Left lobe of liver (tissue), 2 donors: ENCODE measurements around the gene LEAP2. TPM values are rescaled to one million over a fixed set of nuclear protein-coding genes. Genes with fewer than 3 reads are reported as not detected.

ENCODE experiments used
- ATAC-seq: fragments of 200-7000 bp; cut with Tn5 transposase; one replicate; pipeline ENCODE4 v1.9.1; 2020; ENCODE audit warnings: mild to moderate bottlenecking, moderate library complexity
- DNase-seq: peaks from one replicate; pipeline ENCODE4 v3.0.0-alpha.2; 2020; ENCODE audit warnings: low spot score
- total RNA-seq: library from RNA; stranded (reverse); gene quantifications from one replicate; pipeline ENCODE4 v1.2.1, GENCODE V29; 2021
- donor health status: DM: no; HTN: no; CAD: no; lungs with moderate emphysema.
- donor health status: DM: no; HTN: yes; CAD: no.

Gene LEAP2, protein sequence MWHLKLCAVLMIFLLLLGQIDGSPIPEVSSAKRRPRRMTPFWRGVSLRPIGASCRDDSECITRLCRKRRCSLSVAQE
- total RNA-seq: 168 TPM

DNA sequence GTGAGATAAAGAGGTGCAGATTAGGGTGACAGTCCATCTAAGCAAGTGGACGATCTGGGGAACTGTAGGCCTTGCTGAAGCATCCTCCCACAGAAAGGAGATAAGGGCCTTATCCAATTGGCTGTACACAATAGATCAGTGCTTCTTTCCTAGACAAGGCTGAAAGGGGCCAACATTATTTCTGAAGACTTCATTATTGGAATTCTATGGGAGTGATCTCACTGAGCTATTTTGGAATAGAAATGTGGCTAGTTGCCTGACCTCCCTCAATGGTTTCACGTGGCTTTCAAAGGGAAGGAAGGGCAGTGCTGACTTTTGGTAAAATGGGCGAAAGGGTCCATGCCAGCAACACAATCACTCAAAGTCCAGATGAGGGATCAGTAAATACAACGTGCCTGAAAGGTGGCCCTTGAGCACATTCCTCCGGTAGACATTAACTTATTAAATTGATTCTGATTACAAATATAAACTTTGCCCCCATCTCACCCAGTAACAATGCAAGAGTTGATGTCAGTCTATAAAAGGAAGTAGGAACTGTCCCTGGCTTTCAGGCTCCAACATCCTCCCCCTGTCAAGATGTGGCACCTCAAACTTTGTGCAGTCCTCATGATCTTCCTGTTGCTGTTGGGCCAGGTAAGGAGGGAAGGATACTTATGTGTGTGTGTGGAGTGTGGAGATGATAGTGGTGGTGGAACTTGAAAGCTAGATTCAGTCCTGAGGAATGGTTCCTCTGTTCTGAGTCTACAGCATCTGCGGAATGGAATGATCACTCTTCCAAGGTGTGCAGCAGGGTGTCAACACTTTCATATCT lies at the start of gene LEAP2:
LEAP2 (plus strand) TSS at position 550 of the 811 bp plus-strand sequence; CDS start at position 577, 27 bp downstream.
- peak; percentile 69 for ATAC-seq

DNA sequence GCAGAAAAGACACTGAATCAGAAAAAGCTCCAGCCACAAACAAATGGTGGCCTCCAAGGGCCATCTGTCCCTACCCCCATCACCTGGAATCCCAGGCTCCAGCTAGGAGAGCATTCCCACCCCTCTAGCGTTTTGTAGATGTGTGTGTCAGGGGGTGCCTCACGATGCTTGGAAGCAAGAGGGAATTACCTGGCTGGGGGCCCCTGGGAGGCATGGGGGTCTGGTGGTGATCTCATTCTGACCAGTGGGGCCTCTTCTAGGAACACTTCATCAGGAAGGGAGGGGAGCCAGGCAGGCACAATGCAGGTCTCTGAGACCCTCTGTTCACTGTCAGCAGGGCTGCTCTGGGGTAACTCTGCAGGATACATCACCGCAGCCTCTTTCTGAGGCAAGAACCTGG lies 49.0 kb upstream of the LEAP2 start:
- DNase-seq: peak; percentile 30

More for the DNA sequence above, at the start of gene LEAP2:
- peak; percentile 89 for DNase-seq

DNA sequence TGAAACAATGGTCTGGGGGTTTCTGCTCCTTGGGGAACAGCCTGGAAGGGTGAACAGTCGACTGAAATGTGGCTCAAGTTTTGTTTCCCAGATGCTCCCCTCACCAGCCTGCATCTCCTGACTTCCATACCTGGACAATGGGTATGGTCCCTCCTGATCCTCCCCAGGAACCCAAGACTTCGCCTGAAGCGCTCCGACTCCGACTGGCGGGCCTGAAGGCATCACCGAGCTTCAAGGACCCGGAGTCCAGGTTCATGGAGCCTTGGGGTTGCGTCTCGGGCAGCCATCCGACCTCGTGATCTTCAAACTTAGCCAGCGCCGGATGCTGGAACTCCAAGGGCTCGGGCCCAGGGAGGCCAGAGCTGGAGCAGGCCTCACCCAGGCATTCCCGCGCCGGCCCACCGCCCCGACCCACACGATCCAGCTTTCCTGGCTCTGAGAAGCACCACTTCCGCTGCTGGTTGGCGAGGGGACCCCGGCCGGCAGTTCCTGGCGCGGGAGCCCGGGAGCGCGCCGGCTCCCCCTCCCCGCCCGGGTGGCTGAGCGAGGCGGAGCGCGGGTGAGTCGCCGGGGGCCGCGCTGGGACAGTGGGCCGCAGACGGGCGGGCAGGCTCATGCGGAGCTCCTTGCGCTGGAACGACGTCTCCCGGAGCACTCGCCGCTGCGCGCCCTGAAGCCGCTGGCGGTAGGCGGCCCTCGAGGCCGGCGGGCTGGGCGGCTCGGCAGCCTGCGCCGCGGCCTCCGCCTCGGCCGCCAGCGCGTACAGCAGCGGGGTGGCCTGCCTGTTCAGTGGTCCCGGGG lies 48.2 kb upstream of the LEAP2 start:
- ATAC-seq: no peak
- peak; percentile 41 for DNase-seq

More for the DNA sequence above, 49.0 kb upstream of the LEAP2 start:
- no peak for ATAC-seq

DNA sequence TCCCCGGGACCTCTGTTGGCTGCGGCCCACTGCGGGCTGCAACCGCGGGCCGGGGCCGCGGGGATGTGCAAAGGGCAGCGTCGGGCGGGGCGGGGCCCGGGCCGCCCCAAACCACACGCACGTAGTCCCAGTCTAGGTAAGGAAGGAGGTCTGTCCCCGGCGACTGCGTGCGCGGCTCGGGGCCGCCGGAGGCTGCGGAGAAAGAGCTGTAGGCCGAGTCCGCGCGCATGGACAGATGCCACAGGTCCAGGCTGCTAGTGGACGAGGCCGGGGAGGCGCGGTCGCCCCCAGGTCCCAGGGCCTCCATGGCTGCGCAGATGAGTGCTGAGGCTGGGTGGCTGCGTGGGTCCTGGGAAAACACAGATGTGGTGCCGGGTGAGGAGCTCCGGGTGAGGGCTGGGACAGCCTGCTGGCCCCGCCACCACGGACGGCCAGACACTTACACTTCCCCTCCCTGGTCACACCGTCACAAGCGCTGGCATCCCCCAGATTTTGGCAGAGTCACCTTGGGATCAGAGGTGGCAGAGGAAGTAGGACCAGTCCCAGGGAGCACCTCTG lies 47.6 kb upstream of the LEAP2 start:
- ATAC-seq (no peak), DNase-seq (peak; percentile 44)

DNA sequence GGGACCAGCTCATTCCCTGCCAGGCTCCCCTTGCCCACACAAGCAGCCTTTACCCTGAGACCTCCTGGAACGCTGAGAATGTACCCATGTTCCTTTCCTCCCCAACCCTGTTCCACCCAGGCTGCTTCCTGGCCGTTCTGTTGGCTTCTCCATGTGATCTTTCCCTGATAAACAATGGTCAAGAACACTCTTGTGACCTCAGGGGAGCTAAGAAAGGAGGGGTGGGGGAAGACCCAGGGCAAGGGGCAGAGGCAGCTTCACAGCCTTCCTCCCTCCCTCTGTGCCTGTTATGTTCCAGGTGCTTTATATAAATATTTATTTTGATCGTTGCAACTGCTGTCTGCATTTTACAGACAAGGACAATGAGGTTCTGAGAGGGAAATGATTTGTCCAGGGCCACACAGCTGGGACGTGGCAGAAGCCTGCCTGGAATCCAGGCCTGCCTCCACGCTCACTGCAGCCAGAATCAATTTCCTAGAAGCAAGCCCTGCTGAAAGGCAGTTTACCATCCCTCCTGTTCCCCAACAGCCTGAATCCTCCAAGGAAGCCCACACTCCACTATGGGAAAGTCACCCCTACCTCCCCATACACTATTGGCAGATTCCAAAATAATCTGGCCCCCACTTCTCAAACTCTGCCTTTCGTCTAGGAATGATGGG lies 46.9 kb upstream of the LEAP2 start:
- ATAC-seq (no peak), DNase-seq (peak; percentile 38)

DNA sequence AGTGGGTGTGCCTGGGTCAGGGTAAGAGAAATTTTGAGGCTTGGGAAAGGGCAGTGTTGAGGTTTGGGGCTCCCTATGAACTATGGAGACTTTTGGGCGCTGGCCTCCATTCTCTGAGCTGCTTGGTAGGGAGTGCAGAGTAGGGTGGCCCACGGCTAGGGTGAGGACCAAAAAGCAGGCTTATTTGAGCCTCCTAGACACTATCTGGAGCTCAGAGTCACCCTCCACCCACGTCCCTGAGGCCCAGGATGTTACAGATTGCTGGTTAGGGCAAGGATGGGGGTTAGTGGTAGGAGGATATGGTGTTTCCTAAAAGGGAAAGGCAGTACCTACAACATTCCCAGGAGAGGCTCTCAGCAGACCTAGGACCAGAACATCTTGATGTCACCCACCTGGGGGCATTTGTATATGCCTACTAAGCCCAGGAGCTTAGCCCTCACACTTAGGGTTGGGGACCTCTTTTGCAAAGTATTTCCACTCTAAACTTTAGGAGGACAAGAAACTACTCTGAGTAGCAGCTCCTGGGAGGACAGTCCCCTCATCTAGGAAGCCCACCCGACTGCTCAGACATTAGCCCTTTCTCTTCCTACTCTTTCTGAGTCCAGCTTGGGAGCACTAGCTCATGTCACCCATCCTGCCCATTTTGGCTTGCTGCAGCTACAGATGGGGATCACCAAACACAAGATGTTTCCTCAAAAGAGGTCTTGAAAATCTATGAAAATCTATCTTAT lies 45.4 kb upstream of the LEAP2 start:
- peak; percentile 38 for DNase-seq
- no peak for ATAC-seq

DNA sequence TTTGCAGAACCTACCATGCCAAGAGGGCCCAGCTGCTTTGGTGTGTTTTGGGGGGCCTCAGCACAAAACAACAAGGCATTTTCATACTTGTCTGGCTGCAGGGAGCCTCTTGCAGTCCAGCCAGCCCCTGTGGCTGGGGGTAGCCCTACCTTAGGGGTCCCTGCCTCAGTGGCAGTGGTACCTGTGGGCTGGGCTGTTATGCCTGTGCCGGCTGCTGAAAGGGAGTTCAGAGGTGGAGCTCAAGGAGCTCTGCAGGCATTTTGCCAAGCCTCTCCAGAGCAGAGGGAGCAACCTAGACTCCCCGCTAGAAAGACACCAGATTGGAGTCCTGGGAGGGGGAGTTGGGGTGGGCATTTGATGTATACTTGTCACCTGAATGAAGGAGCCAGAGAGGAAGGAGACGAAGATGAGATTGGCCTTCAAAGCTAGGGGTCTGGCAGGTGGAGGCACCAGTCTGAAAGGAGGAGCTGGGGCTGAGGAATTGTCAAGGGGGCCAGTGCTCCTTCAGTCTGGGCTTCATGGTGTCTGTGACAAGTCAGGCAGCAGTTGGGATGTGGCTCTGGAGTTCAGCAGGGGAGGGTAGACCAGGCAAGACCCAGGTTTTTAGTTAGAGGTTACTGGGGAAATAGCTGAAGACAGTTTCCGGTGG lies 44.5 kb upstream of the LEAP2 start:
- ATAC-seq (no peak), DNase-seq (peak; percentile 48)

DNA sequence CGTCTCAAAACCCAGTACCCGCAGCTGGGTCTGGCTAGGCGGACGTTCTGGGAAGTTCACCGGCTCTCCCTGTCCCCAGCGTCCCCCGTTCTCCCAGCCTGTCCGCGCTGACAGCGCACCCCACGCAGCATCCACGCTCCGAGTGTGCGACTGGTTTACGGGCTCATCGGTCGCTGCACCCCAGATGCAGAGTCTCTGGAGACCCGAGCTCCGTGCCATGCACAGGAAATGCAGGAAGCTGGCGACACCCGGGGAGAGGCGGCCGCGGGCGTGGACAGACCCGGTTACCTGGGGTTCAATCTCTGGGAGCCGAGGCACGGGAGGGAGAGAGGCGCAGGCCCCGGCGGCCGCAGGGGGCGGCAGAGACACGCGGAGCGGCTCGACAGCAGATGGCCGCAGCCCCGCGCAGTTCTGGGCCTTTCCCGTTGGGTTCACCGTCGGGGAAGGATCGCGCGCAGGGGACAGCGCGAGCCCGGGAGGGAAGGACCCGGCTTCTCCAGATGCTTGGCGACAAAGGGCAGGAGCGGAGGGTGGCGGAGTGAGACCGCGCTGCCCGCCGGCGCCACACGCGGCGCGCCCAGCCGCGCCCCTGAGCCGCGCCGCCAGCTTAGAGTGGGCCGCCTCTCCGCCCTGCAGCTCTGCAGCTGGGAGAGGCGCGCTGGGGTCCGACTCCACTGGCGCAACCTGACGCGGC lies 43.6 kb upstream of the LEAP2 start:
- DNase-seq (peak; percentile 86), ATAC-seq (peak; percentile 82)

DNA sequence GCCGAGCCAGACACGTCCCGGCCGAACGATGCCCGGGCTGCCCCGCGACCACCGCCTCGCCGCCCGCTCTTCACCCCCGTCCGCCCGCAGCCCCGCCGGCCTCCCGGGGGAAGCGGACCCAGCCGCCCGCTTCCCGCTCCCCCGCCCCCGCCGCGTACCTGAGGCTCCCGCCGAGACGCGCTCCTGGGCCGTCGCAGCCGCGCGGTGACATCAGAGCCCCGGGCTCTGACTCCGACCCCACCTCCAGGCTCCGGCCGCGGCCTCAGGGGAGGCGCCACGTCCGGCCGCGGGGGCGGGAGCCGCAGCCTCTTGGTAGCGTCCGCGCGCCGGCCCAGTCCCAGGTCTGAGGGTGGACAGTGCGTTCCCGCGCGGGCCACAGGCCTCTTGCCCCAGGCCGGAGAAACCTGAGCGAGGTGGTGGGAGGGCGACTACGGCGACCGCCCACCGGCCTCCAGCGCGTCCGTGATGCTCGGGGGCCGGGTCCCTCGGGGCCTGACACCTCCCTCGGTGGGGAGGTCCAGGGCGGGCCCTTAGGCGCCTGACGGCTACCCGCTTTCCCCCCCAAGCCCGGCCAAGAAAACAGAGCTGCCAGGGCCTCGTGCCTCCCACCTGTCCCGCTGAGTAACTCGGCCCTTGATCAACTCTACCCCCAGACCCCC lies 42.9 kb upstream of the LEAP2 start, which contains the start of gene SHROOM1:
SHROOM1 (minus strand) TSS at position 212 of the 659 bp plus-strand sequence. CDS start 4,507 bp downstream, outside the sequence.
- ATAC-seq: peak; percentile 84
- peak; percentile 88 for DNase-seq

DNA sequence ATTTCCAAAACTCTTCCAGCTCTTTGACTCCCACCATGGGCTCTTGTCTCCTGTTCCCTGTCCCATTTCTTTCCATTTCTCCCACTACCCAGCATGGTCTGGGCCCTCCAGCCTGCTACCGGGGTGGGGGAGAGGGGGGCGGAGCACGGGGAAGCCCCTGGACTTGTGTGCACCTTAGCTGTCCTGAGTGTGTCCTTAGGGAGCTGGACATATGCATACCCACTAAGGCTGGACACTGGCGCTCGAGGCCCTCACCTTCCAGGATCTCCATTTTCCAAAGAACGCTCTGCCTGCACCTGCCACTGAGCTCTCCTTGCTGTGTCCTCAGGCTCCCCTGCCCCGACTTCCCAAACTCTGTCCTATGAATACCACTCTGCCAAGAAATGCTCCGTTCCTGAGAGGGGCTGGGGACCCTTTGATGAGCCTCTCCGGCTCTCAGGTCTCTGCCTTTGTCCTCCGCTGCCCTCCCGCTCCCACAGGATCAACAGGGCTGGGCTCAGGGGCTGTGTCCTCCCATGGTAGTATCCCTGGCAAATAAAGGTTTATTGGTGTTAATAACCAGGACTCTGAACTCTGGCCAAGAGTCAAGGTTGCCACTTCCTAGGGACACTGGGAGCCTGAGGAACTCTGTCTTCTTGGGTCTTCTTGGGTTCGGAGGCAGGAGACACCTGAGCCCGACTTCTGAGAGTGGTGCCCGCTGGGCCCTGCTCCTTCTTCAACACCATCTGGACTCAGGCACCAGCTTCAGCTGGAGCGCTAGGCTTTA lies 42.2 kb upstream of the LEAP2 start:
- ATAC-seq: peak; percentile 0
- DNase-seq: peak; percentile 49

DNA sequence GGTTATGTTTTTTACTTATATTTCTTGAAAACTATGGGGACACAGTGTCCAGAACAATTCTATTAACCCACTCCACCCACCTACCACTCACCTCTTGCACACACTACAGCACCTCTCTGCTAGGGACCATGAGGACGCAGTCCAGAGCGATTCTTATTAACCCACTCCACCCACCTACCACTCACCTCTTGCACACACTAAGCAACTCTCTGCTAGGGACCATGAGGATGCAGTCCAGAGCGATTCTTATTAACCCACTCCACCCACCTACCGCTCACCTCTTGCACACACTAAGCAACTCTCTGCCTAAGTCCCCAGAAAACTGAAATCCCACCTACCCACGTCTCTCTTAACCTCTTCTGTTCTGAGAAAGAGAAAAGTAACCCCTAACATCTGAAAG lies 40.9 kb upstream of the LEAP2 start:
- DNase-seq (peak; percentile 16), ATAC-seq (no peak)

DNA sequence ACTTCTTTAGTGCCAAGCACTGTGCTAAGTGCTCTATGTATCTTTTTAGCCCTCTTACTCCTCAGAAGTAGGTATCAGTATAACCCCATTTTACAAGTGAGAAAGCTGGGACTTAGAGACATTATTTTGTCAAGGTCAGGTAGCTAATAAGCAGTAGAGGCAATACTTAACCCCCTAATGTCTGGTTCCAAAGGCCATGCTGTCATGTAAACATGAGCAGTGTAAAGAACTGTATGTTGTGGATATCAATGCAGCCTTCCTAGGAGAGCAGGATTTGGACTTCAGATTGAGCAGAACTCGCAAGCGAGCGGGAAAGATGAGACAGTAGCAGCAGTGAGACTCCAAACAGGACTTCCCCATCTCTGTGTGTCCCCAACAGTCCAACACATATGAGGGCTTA lies 39.4 kb upstream of the LEAP2 start:
- ATAC-seq: no peak

DNA sequence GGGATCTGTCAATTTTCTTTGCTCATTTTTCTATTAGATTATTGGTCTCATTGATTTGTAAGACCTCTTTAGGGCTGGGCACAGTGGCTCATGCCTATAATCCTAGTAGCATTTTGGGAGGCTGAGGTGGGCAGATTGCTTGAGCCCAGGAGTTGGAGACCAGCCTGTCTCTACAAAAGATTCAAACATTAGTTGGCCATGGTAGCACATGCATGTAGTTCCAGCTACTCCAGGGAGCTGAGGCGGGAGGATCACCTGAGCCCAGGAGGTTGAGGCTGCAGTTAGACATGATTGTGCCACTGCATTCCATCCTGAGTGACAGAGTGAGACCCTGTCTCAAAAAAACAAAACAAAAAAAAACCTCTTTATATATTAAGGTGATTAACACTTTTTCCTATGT lies 36.6 kb upstream of the LEAP2 start:
- no peak for ATAC-seq
- peak; percentile 39 for DNase-seq

More for the DNA sequence above, 39.4 kb upstream of the LEAP2 start:
- no peak for DNase-seq

DNA sequence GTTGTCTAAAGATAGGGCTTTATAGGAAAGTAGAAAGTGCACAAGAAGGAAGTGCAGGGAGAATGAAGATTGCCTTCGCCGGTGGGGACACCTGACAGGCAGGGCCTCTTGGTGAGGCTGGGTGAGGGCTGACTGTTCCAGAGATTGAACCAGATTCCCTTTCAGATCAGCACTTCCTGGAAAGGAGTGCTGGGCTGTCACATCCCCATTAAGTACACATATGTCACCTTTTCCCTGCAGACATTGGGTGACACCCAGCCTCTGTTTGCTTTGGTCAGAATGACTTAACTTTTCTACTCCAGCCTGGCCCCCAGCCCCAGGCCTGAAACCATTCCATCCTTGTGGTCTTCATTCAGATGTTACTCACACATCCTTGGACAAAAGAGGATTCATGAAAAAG lies 35.6 kb upstream of the LEAP2 start:
- ATAC-seq (peak; percentile 73), DNase-seq (peak; percentile 77)

DNA sequence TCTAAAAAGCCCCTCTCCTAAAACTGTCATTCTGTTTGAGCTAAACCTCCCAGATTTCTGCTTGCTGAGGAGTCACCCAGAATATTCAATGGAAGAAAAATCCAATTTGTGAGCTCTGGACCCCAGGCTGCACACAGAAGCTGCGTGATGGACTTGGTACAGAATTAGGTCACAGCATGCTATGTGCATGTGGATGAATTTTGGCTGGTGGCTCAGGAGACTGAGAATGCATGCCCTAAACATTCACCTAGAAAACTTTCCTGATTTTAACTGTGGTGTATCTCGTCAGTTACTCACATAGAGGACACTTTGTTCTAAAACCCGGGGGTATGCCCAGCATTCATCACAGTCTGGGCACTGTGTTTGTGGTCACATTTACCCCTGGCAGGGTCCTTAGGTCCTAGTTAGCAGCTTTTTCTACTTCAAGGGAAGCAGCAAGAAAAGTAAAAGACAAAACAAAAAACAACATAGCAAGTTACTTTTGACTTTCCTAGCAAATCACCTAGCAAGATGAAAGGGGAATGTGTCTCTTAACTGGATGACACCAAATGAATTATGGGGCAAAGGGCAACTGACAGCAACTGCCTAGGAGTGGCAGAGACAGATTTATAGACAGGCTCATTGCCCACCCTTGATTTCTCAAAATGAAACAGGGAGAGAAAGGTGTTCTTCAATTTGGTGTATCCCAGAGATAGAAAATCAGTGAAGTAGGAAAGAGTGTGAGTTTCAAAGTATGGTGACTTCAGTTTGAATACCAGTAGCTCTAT lies 34.8 kb upstream of the LEAP2 start:
- DNase-seq: peak; percentile 81
- ATAC-seq: peak; percentile 55

DNA sequence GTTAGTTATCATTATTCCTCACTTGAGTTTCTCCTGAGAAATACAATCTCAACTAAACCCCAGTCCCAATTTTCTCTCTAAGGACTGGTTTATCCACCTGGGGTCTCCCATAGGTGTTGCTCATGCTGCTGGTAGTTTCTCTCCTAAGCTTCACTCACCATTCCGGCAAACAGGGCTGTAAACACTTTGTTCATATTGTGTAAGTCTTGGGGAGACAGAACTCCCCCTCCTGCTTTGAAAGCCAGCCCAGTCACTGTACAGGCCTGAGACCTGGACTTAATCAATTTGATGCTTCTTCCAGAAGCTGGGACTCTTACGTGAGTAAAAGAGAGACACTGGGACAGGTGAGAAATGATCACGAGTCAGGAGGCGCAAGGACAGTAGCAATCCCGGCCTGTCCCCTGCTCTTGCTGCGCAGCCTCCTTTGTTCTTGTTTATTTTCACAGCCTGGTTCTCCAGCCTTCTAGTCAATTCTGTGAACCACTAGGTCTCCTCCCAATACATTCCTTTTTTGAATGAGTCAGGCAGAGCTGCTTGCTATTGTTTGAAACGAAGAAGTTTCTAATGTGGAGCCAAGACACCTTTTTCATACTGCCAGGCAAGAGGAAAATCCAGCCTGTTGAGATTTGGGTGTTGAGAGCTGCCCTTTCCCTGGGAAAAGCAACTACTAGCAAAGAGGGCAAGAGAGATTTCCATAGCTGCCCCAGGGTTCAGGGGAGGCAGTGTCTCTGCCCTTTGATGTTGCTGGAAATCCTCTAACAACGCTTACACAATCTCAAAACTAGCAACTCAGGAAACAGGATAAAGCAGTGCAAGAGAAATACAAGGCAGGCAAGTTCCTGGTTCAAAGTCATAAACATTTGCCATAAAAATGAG lies 33.8 kb upstream of the LEAP2 start:
- peak; percentile 75 for DNase-seq
- peak; percentile 62 for ATAC-seq
